GM10266 (cell line): ENCODE data around the gene CCDC158.
A peak's percentile ranks its signal among the peaks of the same experiment; 100 is the strongest.

ENCODE experiments used
- DNase-seq: peaks from one replicate; pipeline ENCODE4 v3.0.0; 2012; ENCODE audit errors: extremely low spot score
- TF ChIP-seq, protein P1 (sequence below): IDR thresholded peaks from 2 replicates; pipeline ENCODE4 v1.5.1; 2012; ENCODE audit warnings: mild to moderate bottlenecking, low read depth; ENCODE audit not compliant: control insufficient read depth, insufficient read depth; ENCODE audit errors: missing control alignments

Gene CCDC158

DNA sequence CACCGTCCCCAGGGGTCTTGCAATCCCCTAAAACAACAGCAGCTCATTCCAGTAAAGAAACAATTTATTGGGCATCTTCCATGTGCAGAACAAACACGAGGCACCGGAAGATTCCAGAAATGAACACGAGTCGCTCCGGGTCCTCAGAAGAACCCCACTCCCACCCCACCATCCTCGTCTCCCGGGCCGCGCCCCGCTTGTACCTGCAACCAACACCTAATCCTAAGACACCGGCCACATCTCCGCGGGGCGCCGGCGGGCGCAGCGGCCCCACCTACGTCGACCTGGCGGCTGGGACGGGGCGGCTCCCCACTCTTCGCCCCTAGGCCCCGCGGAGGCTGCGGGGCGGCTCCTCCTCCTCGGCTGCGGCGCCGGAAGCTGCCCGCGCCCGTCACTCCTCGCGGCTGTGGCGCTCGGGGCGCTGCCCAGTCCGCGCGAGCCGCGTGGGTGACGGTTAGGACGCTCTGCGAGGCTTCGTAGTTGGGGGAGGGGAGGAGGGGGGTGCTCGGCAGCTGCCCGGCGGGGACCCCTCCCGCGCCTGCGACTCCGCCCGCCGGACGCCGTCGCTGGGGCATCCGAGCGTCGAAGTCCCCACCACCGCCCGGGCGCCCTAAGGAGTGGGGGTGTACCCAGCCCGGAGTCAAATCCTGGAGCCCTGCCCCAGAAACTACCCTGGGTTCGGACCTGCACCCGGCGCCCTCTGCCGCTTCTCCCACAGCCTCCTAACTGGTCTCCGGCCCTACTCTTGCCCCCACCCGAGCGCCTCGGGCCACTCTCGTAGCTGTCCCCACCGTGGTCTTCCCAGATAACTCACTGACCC, at the start of gene CCDC158:
Gene CCDC158 (minus strand): TSS at position 380 of the 820 bp plus-strand sequence. CDS start 17,934 bp downstream, outside the sequence.
- TF ChIP-seq, protein P1, sequence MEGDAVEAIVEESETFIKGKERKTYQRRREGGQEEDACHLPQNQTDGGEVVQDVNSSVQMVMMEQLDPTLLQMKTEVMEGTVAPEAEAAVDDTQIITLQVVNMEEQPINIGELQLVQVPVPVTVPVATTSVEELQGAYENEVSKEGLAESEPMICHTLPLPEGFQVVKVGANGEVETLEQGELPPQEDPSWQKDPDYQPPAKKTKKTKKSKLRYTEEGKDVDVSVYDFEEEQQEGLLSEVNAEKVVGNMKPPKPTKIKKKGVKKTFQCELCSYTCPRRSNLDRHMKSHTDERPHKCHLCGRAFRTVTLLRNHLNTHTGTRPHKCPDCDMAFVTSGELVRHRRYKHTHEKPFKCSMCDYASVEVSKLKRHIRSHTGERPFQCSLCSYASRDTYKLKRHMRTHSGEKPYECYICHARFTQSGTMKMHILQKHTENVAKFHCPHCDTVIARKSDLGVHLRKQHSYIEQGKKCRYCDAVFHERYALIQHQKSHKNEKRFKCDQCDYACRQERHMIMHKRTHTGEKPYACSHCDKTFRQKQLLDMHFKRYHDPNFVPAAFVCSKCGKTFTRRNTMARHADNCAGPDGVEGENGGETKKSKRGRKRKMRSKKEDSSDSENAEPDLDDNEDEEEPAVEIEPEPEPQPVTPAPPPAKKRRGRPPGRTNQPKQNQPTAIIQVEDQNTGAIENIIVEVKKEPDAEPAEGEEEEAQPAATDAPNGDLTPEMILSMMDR = no peak
- DNase-seq = peak; percentile 42

DNA sequence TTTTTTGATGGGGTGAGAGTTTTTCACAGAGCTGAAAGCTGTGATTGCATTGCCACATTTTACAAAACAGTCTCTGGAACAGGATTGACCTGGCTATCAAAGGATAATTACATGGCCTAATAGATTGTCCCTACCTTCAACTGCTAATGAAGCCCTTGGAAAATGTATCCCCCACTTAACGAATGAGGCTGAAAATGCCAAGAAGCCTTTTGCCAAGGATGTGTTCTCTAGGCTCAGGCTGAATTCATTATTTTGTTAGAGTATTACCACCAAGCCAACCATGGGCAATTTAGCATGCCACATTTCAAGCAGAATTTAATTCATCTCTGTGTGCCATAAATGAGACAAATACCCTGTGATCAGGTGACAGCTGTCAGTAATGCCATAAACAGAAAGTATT, 49.6 kb upstream of the CCDC158 start:
- no peak for DNase-seq
- TF ChIP-seq, protein P1 = no peak

- no peak for DNase-seq
- TF ChIP-seq, protein P1 = no peak
Observed at GRCh38 chr4:76470064-76470463, 49.1 kb upstream of the CCDC158 start.

DNA sequence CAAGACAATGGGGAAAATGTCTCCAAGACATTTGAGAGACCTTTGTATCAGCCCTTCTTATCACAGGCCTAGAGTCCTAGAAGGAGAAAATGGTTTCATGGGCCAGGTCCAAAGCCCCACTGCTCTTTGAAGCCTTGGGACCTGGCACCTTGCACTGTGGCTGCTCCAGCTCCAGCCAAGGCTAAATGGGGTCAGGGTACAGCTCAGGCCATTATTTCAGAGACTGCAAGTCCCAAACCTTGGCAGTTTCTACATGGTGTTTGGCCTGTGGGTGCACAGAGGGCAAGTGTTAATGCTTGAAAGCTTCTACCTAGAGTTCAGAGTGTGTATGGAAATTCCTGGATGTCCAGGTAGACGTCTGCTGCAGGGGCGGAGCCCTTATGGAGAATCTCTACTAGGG, 42.6 kb upstream of the CCDC158 start:
- DNase-seq = no peak
- TF ChIP-seq, protein P1 = no peak

DNA sequence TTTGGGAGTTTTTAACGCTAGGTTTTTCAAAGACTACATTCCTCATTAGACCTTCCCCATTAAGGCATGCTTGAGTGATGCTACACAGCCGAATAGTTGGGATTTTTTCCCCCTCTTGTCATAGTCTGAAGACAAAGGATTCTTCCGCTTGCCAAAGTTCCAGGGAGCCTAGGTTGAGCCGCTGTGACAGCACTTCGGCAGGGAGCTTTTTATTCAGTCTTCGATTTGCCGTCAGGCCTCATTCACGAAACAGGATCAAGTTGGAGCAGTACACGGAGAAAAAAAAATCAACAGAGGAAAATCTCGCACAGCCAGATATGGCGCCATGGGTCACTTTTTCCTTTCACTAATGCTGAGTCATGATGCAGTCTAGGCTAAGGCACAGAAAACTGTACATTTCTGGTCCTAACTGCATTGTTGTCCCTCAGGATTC, 38.4 kb upstream of the CCDC158 start:
- TF ChIP-seq, protein P1 = no peak
- no peak for DNase-seq

GRCh38 chr4:76458825-76459224, 37.9 kb upstream of the CCDC158 start:
- DNase-seq = no peak
- TF ChIP-seq, protein P1 = no peak

DNA sequence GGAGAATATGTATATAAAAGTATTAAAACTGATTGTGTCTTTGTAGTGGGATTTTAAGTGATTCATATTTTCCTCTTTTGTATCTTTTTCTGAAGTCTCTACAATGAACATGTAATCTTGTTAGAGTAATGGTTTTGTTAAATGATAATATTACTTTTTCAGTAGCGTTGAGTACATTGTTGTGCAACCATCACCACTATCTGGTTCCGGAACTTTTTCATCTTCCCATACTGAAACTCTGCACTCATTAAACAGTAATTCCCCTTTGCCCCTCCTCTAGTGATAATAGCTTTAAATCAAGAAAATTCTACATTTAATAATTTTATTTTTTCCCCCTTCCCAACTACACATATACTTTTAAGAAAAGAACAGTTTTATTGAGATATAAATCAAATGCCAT, 37.4 kb upstream of the CCDC158 start:
- TF ChIP-seq, protein P1 = no peak
- no peak for DNase-seq
